ENCODE data around the gene ADARB1. TPM values are rescaled to one million over a fixed set of nuclear protein-coding genes. Genes with fewer than 3 reads are reported as not detected.

Gene ADARB1
- total and polyA plus RNA-seq, 5 donors = 9.1 to 23.8 (median 19.2) TPM

GRCh38 chr21:45080232-45080631 is 5.9 kb downstream of the ADARB1 start:
- intact Hi-C loops (cut with DNase I) = no loop called here
- Histone ChIP-seq H3K27ac (ENCODE audit: low read length) (no peak overlapping the region), H3K4me3 (ENCODE audit: low read length) (no peak overlapping the region), H3K4me1 (ENCODE audit: control insufficient read depth, insufficient read depth, low read length) (peaks cover 8% of the 10 kb centered on the region), H3K9me3 (ENCODE audit: control insufficient read depth, low read length) (no peaks in the 10 kb centered on the region), H3K27me3 (ENCODE audit: control insufficient read depth, insufficient read depth) (no peaks in the 10 kb centered on the region)
- no peak for ATAC-seq
- WGBS = 73% methylated on average over 5 of the region's 5 CpGs
- DNase-seq = no peak

GRCh38 chr21:45080639-45081414 is 6.4 kb downstream of the ADARB1 start:
- WGBS = 60% methylated on average over 8 of the region's 8 CpGs
- Histone ChIP-seq H3K27ac (ENCODE audit: low read length) (no peak overlapping the region), H3K4me3 (ENCODE audit: low read length) (no peak overlapping the region), H3K27me3 (ENCODE audit: control insufficient read depth, insufficient read depth) (no peaks in the 10 kb centered on the region), H3K9me3 (ENCODE audit: control insufficient read depth, low read length) (no peaks in the 10 kb centered on the region), H3K4me1 (ENCODE audit: control insufficient read depth, insufficient read depth, low read length) (peaks cover 8% of the 10 kb centered on the region)
- intact Hi-C loops (cut with DNase I) = no loop called here
- DNase-seq (peak in 1 of 3 donors; percentile 25), ATAC-seq (peak; percentile 15 to 77)

GRCh38 chr21:45081636-45082035 is 7.3 kb downstream of the ADARB1 start:
- ATAC-seq (no peak), DNase-seq (no peak)
- Histone ChIP-seq H3K4me3 (ENCODE audit: low read length) (no peak overlapping the region), H3K27me3 (ENCODE audit: control insufficient read depth, insufficient read depth) (no peaks in the 10 kb centered on the region), H3K4me1 (ENCODE audit: control insufficient read depth, insufficient read depth, low read length) (peaks cover 7% of the 10 kb centered on the region), H3K9me3 (ENCODE audit: control insufficient read depth, low read length) (no peaks in the 10 kb centered on the region), H3K27ac (ENCODE audit: low read length) (no peak overlapping the region)
- intact Hi-C loops (cut with DNase I) = no loop called here
- WGBS = 97% methylated on average over 4 of the region's 4 CpGs

DNA sequence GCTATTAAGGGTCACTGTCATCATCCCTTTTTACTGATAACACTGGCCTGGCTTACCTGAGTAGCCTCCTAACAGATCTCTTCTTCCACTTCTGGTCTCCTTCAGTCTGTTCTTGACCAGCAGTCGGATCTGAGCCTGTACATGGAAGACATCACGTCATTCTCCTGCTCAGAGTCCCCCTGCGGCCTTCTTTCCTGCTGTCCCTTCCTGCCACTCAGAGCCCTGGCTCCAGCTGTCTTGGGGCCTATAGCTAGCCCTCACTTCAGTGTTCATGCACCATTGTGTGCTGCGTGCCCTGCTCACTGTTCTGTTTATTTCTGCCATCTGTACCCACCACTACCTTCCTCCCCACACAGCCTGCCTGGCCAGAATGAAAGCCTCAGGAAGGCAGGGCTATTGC is 8.4 kb downstream of the ADARB1 start:
- no peak for ATAC-seq
- H3K9me3 ChIP-seq (ENCODE audit: control insufficient read depth, low read length) = no peaks in the 10 kb centered on the region
- no peak overlapping the region for H3K27ac ChIP-seq (ENCODE audit: low read length)
- H3K4me3 ChIP-seq (ENCODE audit: low read length) = no peak overlapping the region
- peaks cover 7% of the 10 kb centered on the region for H3K4me1 ChIP-seq (ENCODE audit: control insufficient read depth, insufficient read depth, low read length)
- DNase-seq = no peak
- no peaks in the 10 kb centered on the region for H3K27me3 ChIP-seq (ENCODE audit: control insufficient read depth, insufficient read depth)
- 61% methylated on average over 4 of the region's 4 CpGs for WGBS
- intact Hi-C loops (cut with DNase I) = no loop called here

DNA sequence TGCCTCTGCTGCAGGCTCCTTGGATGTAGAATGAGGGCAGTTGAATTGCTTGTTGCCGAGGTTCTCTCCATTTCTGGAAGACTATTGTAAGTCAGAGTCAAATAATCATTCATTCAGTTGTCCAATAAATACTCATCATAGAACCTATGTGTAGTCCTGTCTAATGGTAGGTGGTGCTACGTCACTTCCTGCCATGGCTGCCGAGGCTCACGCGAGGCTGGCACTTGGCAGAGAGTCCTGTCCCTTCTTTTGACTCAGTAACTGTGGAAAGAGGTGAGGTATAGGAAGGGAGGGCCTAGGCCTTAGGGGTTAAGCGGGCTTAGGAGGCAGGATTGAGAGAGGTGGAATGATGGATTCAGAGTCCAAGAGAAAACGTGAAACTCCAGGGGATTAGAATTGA is 9.7 kb downstream of the ADARB1 start:
- intact Hi-C loops (cut with DNase I) = no loop called here
- peaks cover 7% of the 10 kb centered on the region for H3K4me1 ChIP-seq (ENCODE audit: control insufficient read depth, insufficient read depth, low read length)
- no peak overlapping the region for H3K27ac ChIP-seq (ENCODE audit: low read length)
- WGBS = 81% methylated on average over 7 of the region's 7 CpGs
- H3K4me3 ChIP-seq (ENCODE audit: low read length) = no peak overlapping the region
- H3K9me3 ChIP-seq (ENCODE audit: control insufficient read depth, low read length) = no peaks in the 10 kb centered on the region
- no peak for ATAC-seq
- no peaks in the 10 kb centered on the region for H3K27me3 ChIP-seq (ENCODE audit: control insufficient read depth, insufficient read depth)
- DNase-seq = no peak

- Histone ChIP-seq H3K27me3 (ENCODE audit: control insufficient read depth, insufficient read depth) (no peaks in the 10 kb centered on the region), H3K27ac (ENCODE audit: low read length) (no peak overlapping the region), H3K4me3 (ENCODE audit: low read length) (no peak overlapping the region), H3K9me3 (ENCODE audit: control insufficient read depth, low read length) (no peaks in the 10 kb centered on the region), H3K4me1 (ENCODE audit: control insufficient read depth, insufficient read depth, low read length) (peaks cover 5% of the 10 kb centered on the region)
- ATAC-seq = no peak
- intact Hi-C loops (cut with DNase I) = no loop called here
- DNase-seq = no peak
- 77% methylated on average over 13 of the region's 13 CpGs for WGBS
These were observed 10.6 kb downstream of the ADARB1 start for GRCh38 chr21:45084881-45085536.

- intact Hi-C loops (cut with DNase I) = no loop called here
- Histone ChIP-seq H3K4me3 (ENCODE audit: low read length) (no peak overlapping the region), H3K9me3 (ENCODE audit: control insufficient read depth, low read length) (no peaks in the 10 kb centered on the region), H3K27ac (ENCODE audit: low read length) (no peak overlapping the region), H3K27me3 (ENCODE audit: control insufficient read depth, insufficient read depth) (no peaks in the 10 kb centered on the region), H3K4me1 (ENCODE audit: control insufficient read depth, insufficient read depth, low read length) (peaks cover 4% of the 10 kb centered on the region)
- ATAC-seq (no peak), DNase-seq (no peak)
- 67% methylated on average over 6 of the region's 6 CpGs for WGBS
These were observed 11.3 kb downstream of the ADARB1 start for GRCh38 chr21:45085700-45086099.

GRCh38 chr21:45086337-45086958 is 12.1 kb downstream of the ADARB1 start:
- no peak for DNase-seq
- WGBS = 90% methylated on average over 15 of the region's 15 CpGs
- H3K4me1 ChIP-seq (ENCODE audit: control insufficient read depth, insufficient read depth, low read length) = peaks cover 5% of the 10 kb centered on the region
- ATAC-seq = no peak
- no peaks in the 10 kb centered on the region for H3K9me3 ChIP-seq (ENCODE audit: control insufficient read depth, low read length)
- intact Hi-C loops (cut with DNase I) = no loop called here
- H3K4me3 ChIP-seq (ENCODE audit: low read length) = no peak overlapping the region
- no peak overlapping the region for H3K27ac ChIP-seq (ENCODE audit: low read length)
- H3K27me3 ChIP-seq (ENCODE audit: control insufficient read depth, insufficient read depth) = no peaks in the 10 kb centered on the region

GRCh38 chr21:45087022-45087823 is 12.8 kb downstream of the ADARB1 start:
- Histone ChIP-seq H3K27ac (ENCODE audit: low read length) (no peak overlapping the region), H3K27me3 (ENCODE audit: control insufficient read depth, insufficient read depth) (no peaks in the 10 kb centered on the region), H3K4me3 (ENCODE audit: low read length) (no peak overlapping the region), H3K4me1 (ENCODE audit: control insufficient read depth, insufficient read depth, low read length) (peaks cover 10% of the 10 kb centered on the region), H3K9me3 (ENCODE audit: control insufficient read depth, low read length) (no peaks in the 10 kb centered on the region)
- intact Hi-C loops (cut with DNase I) = no loop called here
- ATAC-seq = no peak
- DNase-seq = no peak
- WGBS = 76% methylated on average over 10 of the region's 10 CpGs

- Histone ChIP-seq H3K4me3 (ENCODE audit: low read length) (no peak overlapping the region), H3K27ac (ENCODE audit: low read length) (no peak overlapping the region), H3K27me3 (ENCODE audit: control insufficient read depth, insufficient read depth) (no peaks in the 10 kb centered on the region), H3K9me3 (ENCODE audit: control insufficient read depth, low read length) (no peaks in the 10 kb centered on the region), H3K4me1 (ENCODE audit: control insufficient read depth, insufficient read depth, low read length) (peaks cover 10% of the 10 kb centered on the region)
- intact Hi-C loops (cut with DNase I) = no loop called here
- WGBS = 94% methylated on average over 4 of the region's 4 CpGs
- no peak for ATAC-seq
- no peak for DNase-seq
These were observed 13.7 kb downstream of the ADARB1 start for GRCh38 chr21:45088116-45088515.

- no peaks in the 10 kb centered on the region for H3K27me3 ChIP-seq (ENCODE audit: control insufficient read depth, insufficient read depth)
- no peak overlapping the region for H3K27ac ChIP-seq (ENCODE audit: low read length)
- H3K4me1 ChIP-seq (ENCODE audit: control insufficient read depth, insufficient read depth, low read length) = peaks cover 10% of the 10 kb centered on the region
- no peak overlapping the region for H3K4me3 ChIP-seq (ENCODE audit: low read length)
- no peak for DNase-seq
- intact Hi-C loops (cut with DNase I) = no loop called here
- ATAC-seq = no peak
- H3K9me3 ChIP-seq (ENCODE audit: control insufficient read depth, low read length) = no peaks in the 10 kb centered on the region
- WGBS = 88% methylated on average over 8 of the region's 8 CpGs
These were observed 14.3 kb downstream of the ADARB1 start for GRCh38 chr21:45088729-45089128.
